Mesendoderm (in vitro differentiated cells): ENCODE measurements around the gene NTNG1.

ENCODE experiments used
- DNase-seq: peaks from one replicate; pipeline ENCODE4 v3.0.0; 2013
- H2AK5ac ChIP-seq: 2 replicates; pipeline ENCODE4 v1.6.1; 2013; ENCODE audit warnings: low read length, inconsistent platforms
- H2BK120ac ChIP-seq: 2 replicates; pipeline ENCODE4 v1.6.1; 2013; ENCODE audit warnings: low read depth, mild to moderate bottlenecking, low read length, moderate library complexity, mixed read lengths
- H2BK15ac ChIP-seq: replicated peaks from 2 replicates; pipeline ENCODE4 v1.6.1; 2013; ENCODE audit warnings: low read depth, mild to moderate bottlenecking, moderate library complexity
- H2BK5ac ChIP-seq: 2 replicates; pipeline ENCODE4 v1.6.1; 2013; ENCODE audit warnings: low read length, inconsistent platforms
- H3K18ac ChIP-seq: 2 replicates; pipeline ENCODE4 v1.6.1; 2013; ENCODE audit warnings: mild to moderate bottlenecking, low read length, mixed read lengths
- H3K23ac ChIP-seq: one replicate; pipeline ENCODE4 v1.6.1; 2013; ENCODE audit warnings: low read length
- H3K27ac ChIP-seq: 2 replicates; pipeline ENCODE4 v1.5.1; 2013; ENCODE audit warnings: low read depth, mild to moderate bottlenecking, inconsistent platforms, low read length, moderate library complexity
- H3K27me3 ChIP-seq: 2 replicates; pipeline ENCODE4 v1.6.1; 2013; ENCODE audit warnings: low read length, control low read depth, mild to moderate bottlenecking, inconsistent platforms; ENCODE audit not compliant: insufficient read depth, poor library complexity
- H3K36me3 ChIP-seq: 2 replicates; pipeline ENCODE4 v1.6.1; 2013; ENCODE audit warnings: low read length, inconsistent platforms; ENCODE audit not compliant: control insufficient read depth, insufficient read depth
- H3K4ac ChIP-seq: one replicate; pipeline ENCODE4 v1.6.1; 2013; ENCODE audit warnings: low read depth, mild to moderate bottlenecking, low read length, moderate library complexity
- H3K4me1 ChIP-seq: 2 replicates; pipeline ENCODE4 v1.6.1; 2013; ENCODE audit warnings: low read depth, low read length, inconsistent platforms; ENCODE audit not compliant: control insufficient read depth
- H3K4me2 ChIP-seq: 2 replicates; pipeline ENCODE4 v1.6.1; 2013; ENCODE audit warnings: low read length
- H3K4me3 ChIP-seq: 2 replicates; pipeline ENCODE4 v1.5.1; 2013; ENCODE audit warnings: mild to moderate bottlenecking, low read length
- H3K56ac ChIP-seq: one replicate; pipeline ENCODE4 v1.6.1; 2013; ENCODE audit warnings: low read length
- H3K79me1 ChIP-seq: 2 replicates; pipeline ENCODE4 v1.6.1; 2013; ENCODE audit warnings: low read length, inconsistent platforms
- H3K79me2 ChIP-seq: 2 replicates; pipeline ENCODE4 v1.6.1; 2013; ENCODE audit warnings: mild to moderate bottlenecking, low read length; ENCODE audit not compliant: control insufficient read depth, insufficient read depth
- H3K9ac ChIP-seq: 2 replicates; pipeline ENCODE4 v1.6.1; 2013; ENCODE audit warnings: low read length, inconsistent platforms
- H4K5ac ChIP-seq: one replicate; pipeline ENCODE4 v1.6.1; 2013; ENCODE audit warnings: low read length
- H4K8ac ChIP-seq: one replicate; pipeline ENCODE4 v1.6.1; 2013; ENCODE audit warnings: low read depth, mild to moderate bottlenecking, control low read depth, low read length, moderate library complexity
- WGBS: extraction: QIAGEN DNeasy Blood & Tissue Kit; methylation state at CpG from one replicate; pipeline ENCODE4 v1.1.7; 2013; ENCODE audit warnings: low lambda C conversion rate, missing lambda C conversion rate; ENCODE audit not compliant: insufficient coverage; ENCODE audit errors: extremely low coverage; 5-methylcytosine and 5-hydroxymethylcytosine counted together

NTNG1 gene

DNA sequence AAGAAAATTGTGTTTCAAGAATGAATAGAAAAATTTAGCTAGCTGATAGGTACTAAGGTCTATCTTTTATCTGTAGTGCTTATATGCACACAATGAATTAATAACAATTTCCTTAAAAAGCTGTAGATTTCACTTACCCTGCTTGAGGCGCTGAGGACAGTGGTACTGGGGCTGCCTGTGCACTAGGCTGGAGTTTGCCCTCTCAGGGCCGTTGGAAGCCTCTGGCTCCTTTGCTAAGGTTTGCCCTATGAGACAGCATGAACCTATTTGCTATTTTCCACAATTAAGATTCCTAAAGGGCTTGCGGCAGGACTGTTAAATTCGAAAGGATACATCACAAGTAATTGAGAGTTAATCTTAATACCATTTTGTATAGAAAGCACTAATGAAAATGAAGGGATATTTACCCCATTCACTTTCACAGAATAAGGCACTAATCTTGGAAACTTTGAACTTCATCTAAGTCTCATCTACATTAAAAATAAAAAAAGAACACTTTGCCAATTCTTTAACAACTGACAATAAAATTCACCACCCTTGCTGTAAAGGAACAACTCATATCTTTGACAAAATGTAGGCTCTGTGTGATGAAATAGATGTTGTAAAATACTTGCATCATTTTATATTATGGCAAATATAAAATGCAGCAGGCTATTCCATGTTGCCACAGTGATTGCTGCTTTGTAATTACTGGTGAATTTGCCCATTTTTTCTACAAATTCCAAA, 293.0 kb downstream of the NTNG1 start:
- Histone ChIP-seq H2BK120ac (no peak overlapping the region), H3K9ac (no peak overlapping the region), H2AK5ac (no peak overlapping the region), H3K4me3 (no peak overlapping the region), H2BK15ac (no peak overlapping the region), H2BK5ac (no peak overlapping the region), H3K4me1 (no peaks in the 10 kb centered on the region), H4K8ac (no peak overlapping the region), H3K4ac (no peak overlapping the region), H3K27ac (no peak overlapping the region), H3K56ac (no peak overlapping the region), H3K79me2 (no peaks in the 10 kb centered on the region), H3K36me3 (no peaks in the 10 kb centered on the region), H3K79me1 (no peaks in the 10 kb centered on the region), H3K27me3 (no peaks in the 10 kb centered on the region), H3K18ac (no peak overlapping the region), H3K23ac (no peak overlapping the region), H4K5ac (no peak overlapping the region), H3K4me2 (no peak overlapping the region)
- no CpG with 5 or more reads among the region's 4 CpGs for WGBS
- no peak for DNase-seq

DNA sequence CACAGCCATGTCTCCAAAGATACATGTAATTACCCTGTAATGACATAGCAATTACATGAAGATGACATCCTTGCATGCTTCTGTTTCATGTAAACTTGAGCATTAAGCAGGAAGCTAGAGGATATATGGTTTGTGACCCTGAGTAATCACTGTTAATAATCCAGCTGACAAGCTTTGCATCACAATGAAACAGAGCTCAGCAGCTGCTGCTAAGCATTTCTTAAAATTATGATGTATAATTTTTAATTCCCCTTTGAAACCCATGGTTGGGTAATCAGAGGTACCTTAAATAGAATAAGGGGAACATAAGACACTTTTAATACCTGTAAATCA, 293.5 kb downstream of the NTNG1 start:
- no peak for DNase-seq
- no peak overlapping the region for H3K4ac ChIP-seq
- H2BK120ac ChIP-seq = no peak overlapping the region
- no peak overlapping the region for H3K9ac ChIP-seq
- H3K79me2 ChIP-seq = no peaks in the 10 kb centered on the region
- no peaks in the 10 kb centered on the region for H3K36me3 ChIP-seq
- no peaks in the 10 kb centered on the region for H3K27me3 ChIP-seq
- no peaks in the 10 kb centered on the region for H3K79me1 ChIP-seq
- H3K18ac ChIP-seq = no peak overlapping the region
- no peak overlapping the region for H3K4me2 ChIP-seq
- H3K4me1 ChIP-seq = no peaks in the 10 kb centered on the region
- H2BK15ac ChIP-seq = no peak overlapping the region
- H3K27ac ChIP-seq = no peak overlapping the region
- H4K5ac ChIP-seq = no peak overlapping the region
- H2AK5ac ChIP-seq = no peak overlapping the region
- H3K4me3 ChIP-seq = no peak overlapping the region
- H3K23ac ChIP-seq = no peak overlapping the region
- no peak overlapping the region for H3K56ac ChIP-seq
- H2BK5ac ChIP-seq = no peak overlapping the region
- no peak overlapping the region for H4K8ac ChIP-seq

DNA sequence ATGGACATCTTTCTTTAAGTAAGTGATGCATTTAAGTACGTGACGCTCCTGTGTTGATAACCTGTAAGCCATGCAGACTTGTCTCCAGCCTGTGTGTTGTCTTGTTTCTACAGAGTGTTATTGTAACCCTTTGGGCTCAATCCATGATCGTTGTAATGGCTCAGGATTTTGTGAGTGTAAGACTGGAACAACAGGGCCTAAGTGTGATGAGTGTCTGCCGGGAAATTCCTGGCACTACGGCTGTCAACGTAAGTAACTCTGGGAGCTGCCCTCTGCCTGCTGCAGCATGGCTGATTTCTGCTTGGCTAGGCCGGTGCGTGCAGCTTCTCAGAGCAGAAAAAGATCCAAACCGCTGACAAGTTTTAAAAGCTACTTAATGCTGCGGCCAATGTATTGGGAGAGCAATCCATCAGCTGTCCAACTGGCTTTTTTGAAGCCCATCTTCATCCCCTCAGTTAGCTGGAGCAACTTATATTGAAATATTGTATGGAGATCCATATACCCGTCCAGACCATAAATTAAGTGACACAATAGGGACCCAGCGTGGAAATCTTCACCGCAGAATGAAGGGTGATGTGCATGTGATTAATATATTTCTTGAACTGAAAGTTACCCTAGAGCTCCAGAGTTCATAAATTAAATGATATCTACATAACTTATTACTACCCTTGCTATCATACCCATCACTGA, 295.9 kb downstream of the NTNG1 start:
- no peak overlapping the region for H2BK5ac ChIP-seq
- no peaks in the 10 kb centered on the region for H3K79me2 ChIP-seq
- no peak overlapping the region for H3K4ac ChIP-seq
- H4K5ac ChIP-seq = no peak overlapping the region
- H4K8ac ChIP-seq = no peak overlapping the region
- no peak overlapping the region for H2BK120ac ChIP-seq
- H2AK5ac ChIP-seq = no peak overlapping the region
- DNase-seq = no peak
- no peak overlapping the region for H3K56ac ChIP-seq
- H3K79me1 ChIP-seq = no peaks in the 10 kb centered on the region
- WGBS = no CpG with 5 or more reads among the region's 13 CpGs
- H3K36me3 ChIP-seq = no peaks in the 10 kb centered on the region
- H3K4me2 ChIP-seq = no peak overlapping the region
- no peak overlapping the region for H3K27ac ChIP-seq
- H3K18ac ChIP-seq = no peak overlapping the region
- no peak overlapping the region for H3K4me3 ChIP-seq
- no peaks in the 10 kb centered on the region for H3K27me3 ChIP-seq
- H3K9ac ChIP-seq = no peak overlapping the region
- H3K4me1 ChIP-seq = no peaks in the 10 kb centered on the region
- H2BK15ac ChIP-seq = no peak overlapping the region
- no peak overlapping the region for H3K23ac ChIP-seq

DNA sequence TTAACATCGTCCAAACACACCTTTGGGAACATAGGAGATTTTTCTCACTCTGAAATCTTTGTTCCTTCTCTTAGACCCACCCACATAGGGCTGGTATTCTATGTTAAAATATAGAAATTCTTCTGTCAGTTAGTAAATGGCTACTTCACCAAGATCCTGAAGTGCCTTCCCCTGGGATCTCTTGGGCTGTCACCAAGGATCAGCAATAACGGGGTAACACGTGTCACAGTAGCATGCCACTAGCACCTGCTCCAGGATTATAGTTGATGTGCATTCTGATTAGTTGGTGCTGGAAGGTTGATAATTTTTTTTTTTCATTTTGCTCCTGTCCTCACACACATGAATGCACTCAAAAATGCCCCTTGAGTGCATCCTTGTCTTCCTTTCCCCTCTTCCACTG, 298.7 kb downstream of the NTNG1 start:
- H3K9ac ChIP-seq = no peak overlapping the region
- no peak overlapping the region for H3K4ac ChIP-seq
- no peak overlapping the region for H2BK5ac ChIP-seq
- no peak overlapping the region for H3K4me3 ChIP-seq
- no peak overlapping the region for H2AK5ac ChIP-seq
- no peaks in the 10 kb centered on the region for H3K79me1 ChIP-seq
- H2BK15ac ChIP-seq = no peak overlapping the region
- no peak overlapping the region for H4K8ac ChIP-seq
- DNase-seq = no peak
- no peaks in the 10 kb centered on the region for H3K79me2 ChIP-seq
- no peak overlapping the region for H3K18ac ChIP-seq
- no peaks in the 10 kb centered on the region for H3K4me1 ChIP-seq
- no peaks in the 10 kb centered on the region for H3K36me3 ChIP-seq
- H4K5ac ChIP-seq = no peak overlapping the region
- no peaks in the 10 kb centered on the region for H3K27me3 ChIP-seq
- H2BK120ac ChIP-seq = no peak overlapping the region
- H3K23ac ChIP-seq = no peak overlapping the region
- 80% methylated on average over 1 of the region's 3 CpGs for WGBS
- no peak overlapping the region for H3K27ac ChIP-seq
- H3K56ac ChIP-seq = no peak overlapping the region
- no peak overlapping the region for H3K4me2 ChIP-seq

DNA sequence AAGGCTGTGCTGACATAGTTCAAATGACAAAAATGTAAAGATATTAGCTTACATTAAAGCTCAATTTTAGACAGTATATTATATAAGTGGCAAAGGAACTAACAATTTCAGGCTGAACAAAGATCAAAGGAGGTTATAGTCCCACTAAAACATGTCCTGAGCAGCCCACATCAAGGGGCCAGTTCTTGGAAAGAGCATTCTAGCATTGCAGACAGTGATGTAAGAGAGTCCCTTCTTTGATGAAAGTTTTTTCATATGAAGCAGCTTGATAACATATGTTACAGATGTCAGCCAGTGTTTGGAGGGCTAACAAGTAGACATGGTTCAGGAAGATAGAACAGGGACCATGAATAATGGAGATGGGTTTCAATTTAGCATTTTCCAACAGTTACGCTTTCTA, 301.7 kb downstream of the NTNG1 start:
- no peak overlapping the region for H3K4ac ChIP-seq
- no peaks in the 10 kb centered on the region for H3K36me3 ChIP-seq
- H3K27me3 ChIP-seq = no peaks in the 10 kb centered on the region
- no peak overlapping the region for H3K4me2 ChIP-seq
- H4K8ac ChIP-seq = no peak overlapping the region
- no peak overlapping the region for H3K56ac ChIP-seq
- no peak overlapping the region for H3K27ac ChIP-seq
- no peak overlapping the region for H3K4me3 ChIP-seq
- H3K4me1 ChIP-seq = no peaks in the 10 kb centered on the region
- no peak overlapping the region for H3K23ac ChIP-seq
- H2AK5ac ChIP-seq = no peak overlapping the region
- no peak overlapping the region for H3K9ac ChIP-seq
- H3K79me1 ChIP-seq = no peaks in the 10 kb centered on the region
- WGBS = no CpG with 5 or more reads among the region's 1 CpG
- no peak overlapping the region for H4K5ac ChIP-seq
- H3K18ac ChIP-seq = no peak overlapping the region
- no peak overlapping the region for H2BK120ac ChIP-seq
- H2BK15ac ChIP-seq = no peak overlapping the region
- H3K79me2 ChIP-seq = no peaks in the 10 kb centered on the region
- H2BK5ac ChIP-seq = no peak overlapping the region
- no peak for DNase-seq

DNA sequence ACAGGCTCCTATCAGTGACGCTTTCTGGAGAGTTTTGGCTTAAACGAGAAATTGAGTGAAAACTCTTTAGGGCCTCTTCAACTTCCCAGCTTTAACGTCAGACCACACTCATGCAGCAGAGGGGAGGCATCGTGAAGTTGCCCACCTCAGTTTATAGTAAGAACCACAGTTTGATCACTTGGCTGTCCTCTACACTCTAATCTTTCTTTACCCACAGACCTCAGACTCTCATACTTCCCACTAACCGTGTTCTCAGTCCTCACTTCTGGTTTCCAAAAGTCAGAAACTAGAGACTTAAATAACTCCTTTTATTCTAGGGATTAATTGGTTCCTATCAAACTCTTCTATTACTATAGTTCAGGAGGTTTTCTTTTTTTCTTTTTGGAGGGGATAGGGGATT, 302.2 kb downstream of the NTNG1 start:
- Histone ChIP-seq H3K18ac (no peak overlapping the region), H3K79me2 (no peaks in the 10 kb centered on the region), H2AK5ac (no peak overlapping the region), H3K27me3 (no peaks in the 10 kb centered on the region), H3K56ac (no peak overlapping the region), H3K27ac (no peak overlapping the region), H3K4me2 (no peak overlapping the region), H3K79me1 (no peaks in the 10 kb centered on the region), H4K8ac (no peak overlapping the region), H3K9ac (no peak overlapping the region), H3K36me3 (no peaks in the 10 kb centered on the region), H3K4me1 (no peaks in the 10 kb centered on the region), H3K4ac (no peak overlapping the region), H3K4me3 (no peak overlapping the region), H2BK15ac (no peak overlapping the region), H2BK120ac (no peak overlapping the region), H3K23ac (no peak overlapping the region), H2BK5ac (no peak overlapping the region), H4K5ac (no peak overlapping the region)
- no peak for DNase-seq
- no CpG with 5 or more reads among the region's 5 CpGs for WGBS
